H1 (cell line): Measurements from ENCODE around the gene CIB4. TPM values are rescaled to one million over a fixed set of nuclear protein-coding genes. Genes with fewer than 3 reads are reported as not detected.

Source experiments
- CEBPB ChIP-seq: IDR thresholded peaks from 2 replicates; pipeline ENCODE4 v1.6.1; 2012; ENCODE audit warnings: low read depth, low read length
- CHD2 ChIP-seq: IDR thresholded peaks from 2 replicates; pipeline ENCODE4 v1.6.1; 2012; ENCODE audit warnings: low read length, improper control_type of control experiment
- SAP30 ChIP-seq: fragments of 300-600 bp; sonication (generic); IDR thresholded peaks from 2 replicates; pipeline ENCODE4 v1.7.1; 2012; ENCODE audit warnings: low read length, moderate library complexity, mild to moderate bottlenecking, inconsistent platforms; ENCODE audit not compliant: insufficient read depth, insufficient replicate concordance
- SIRT6 ChIP-seq: IDR thresholded peaks from one replicate; pipeline ENCODE4 v1.7.1; 2012; ENCODE audit warnings: low read length, inconsistent platforms
- TBP ChIP-seq: IDR thresholded peaks from 2 replicates; pipeline ENCODE4 v1.6.1; 2011; ENCODE audit warnings: low read depth, low read length, improper control_type of control experiment
- polyA plus RNA-seq, 7 experiments: library from polyadenylated mRNA; depleted of rRNA in 3 of 7; stranded (reverse) in 5 of 7; unstranded in 2 of 7; fragments of >200 nt in 5 of 7; fragments of 200-250 nt in 2 of 7; gene quantifications; 1 replicate in 5 of 7; 2 replicates in 1 of 7; 4 replicates in 1 of 7; pipeline versions ENCODE4 v1.2.1 to v1.2.3, GENCODE V29; 2011 to 2013; ENCODE audit warnings: missing spikeins in 2 of 7, mixed read lengths in 2 of 7
- total RNA-seq: library from RNA; stranded (reverse); fragmentation: NEBNext Ultra II Directional; extraction: Animal tissue kit (Norgen Biotek cat#: 25700); gene quantifications from 2 replicates; pipeline ENCODE4 v1.2.1, GENCODE V29; 2021
- TF ChIP-seq, protein P1 (sequence below): IDR thresholded peaks from 2 replicates; pipeline ENCODE4 v1.6.1; 2012; ENCODE audit warnings: low read length, inconsistent platforms

The CIB4 gene
- total and polyA plus RNA-seq, 2 of the 8 experiments (the other 6 are each of a cell fraction or from before 2014, with no cell fraction given) = not detected

DNA sequence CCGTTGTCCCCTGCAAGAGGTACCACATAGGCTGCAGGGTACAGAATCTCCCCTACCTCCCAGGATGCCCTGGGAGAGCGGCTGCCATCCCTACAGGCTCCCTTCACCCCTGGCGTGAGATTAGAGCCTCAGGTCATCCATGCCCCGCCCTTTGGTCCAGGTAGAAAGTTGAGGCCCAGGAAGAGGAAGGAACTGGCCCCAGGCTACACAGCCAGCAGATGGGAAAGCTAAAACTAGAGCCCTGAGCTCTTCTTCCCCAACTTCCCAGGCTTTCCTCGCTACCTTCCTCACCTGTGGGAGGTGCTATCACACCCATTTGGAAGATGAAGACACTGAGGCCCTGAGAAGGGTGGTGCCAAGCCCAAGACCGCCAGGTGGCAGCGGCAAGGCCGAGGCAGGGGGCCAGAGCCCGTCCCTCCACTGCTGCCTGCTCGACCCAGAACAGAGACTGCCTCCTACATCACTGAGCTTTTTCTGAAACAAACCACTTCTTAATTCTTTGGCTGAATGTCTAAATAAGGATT lies 25.8 kb downstream of the CIB4 start (continued):
- no peak for TF ChIP-seq TBP
- TF ChIP-seq SAP30 = no peak
- no peak for TF ChIP-seq CHD2
- TF ChIP-seq, protein P1, sequence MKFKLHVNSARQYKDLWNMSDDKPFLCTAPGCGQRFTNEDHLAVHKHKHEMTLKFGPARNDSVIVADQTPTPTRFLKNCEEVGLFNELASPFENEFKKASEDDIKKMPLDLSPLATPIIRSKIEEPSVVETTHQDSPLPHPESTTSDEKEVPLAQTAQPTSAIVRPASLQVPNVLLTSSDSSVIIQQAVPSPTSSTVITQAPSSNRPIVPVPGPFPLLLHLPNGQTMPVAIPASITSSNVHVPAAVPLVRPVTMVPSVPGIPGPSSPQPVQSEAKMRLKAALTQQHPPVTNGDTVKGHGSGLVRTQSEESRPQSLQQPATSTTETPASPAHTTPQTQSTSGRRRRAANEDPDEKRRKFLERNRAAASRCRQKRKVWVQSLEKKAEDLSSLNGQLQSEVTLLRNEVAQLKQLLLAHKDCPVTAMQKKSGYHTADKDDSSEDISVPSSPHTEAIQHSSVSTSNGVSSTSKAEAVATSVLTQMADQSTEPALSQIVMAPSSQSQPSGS = no peak
- TF ChIP-seq SIRT6 = no peak
- no peak for TF ChIP-seq CEBPB
- TF ChIP-seq, all 59 proteins: peak for 3
